Endothelial cell of umbilical vein (primary cell): ENCODE measurements around the gene SYCP3. TPM values are rescaled to one million over a fixed set of nuclear protein-coding genes. Genes with fewer than 3 reads are reported as not detected.

Experiments used
- BruUV-seq: library from RNA; stranded (reverse); fragments of 400-500 nt; replicated peaks from 2 replicates; lab custom pipeline; 2021; lab: Mats Ljungman, UMichigan
- CTCF ChIA-PET: fragments of 300-600, 350-600 bp; sonication (Branson Sonifier 250); formaldehyde crosslinking; loops from one replicate; lab custom pipeline; 2021; ENCODE audit warnings: antibody characterized with exemption, inconsistent platforms; lab: Charles Lee
- POLR2A ChIA-PET: fragments of 300-600, 350-600 bp; sonication (Branson Sonifier 250); formaldehyde crosslinking; loops from one replicate; lab custom pipeline; 2021; ENCODE audit warnings: antibody characterized with exemption, inconsistent platforms; lab: Charles Lee
- DNase-seq: peaks from one replicate; pipeline ENCODE4 v3.0.0-alpha.2; 2011; ENCODE audit warnings: low read depth, low spot score
- FAIRE-seq: peaks from 2 replicates; lab custom pipeline; 2011; peaks lifted over from hg19 to GRCh38; lab: Jason Lieb, UNC
- H2AFZ ChIP-seq: 2 replicates; pipeline ENCODE4 v1.6.0; 2012; ENCODE audit warnings: low read depth, low read length, control low read depth, inconsistent platforms
- H3K27ac ChIP-seq: 2 replicates; pipeline ENCODE4 v1.5.1; 2011; ENCODE audit warnings: low read depth, mild to moderate bottlenecking, control low read depth, low read length, moderate library complexity; ENCODE audit not compliant: insufficient read depth
- H3K27me3 ChIP-seq, 2 experiments: 2 replicates each; pipeline versions ENCODE4 v1.6.0 to v1.6.1; 2011; ENCODE audit warnings: low read length in 2 of 2, mixed read lengths in 1 of 2; ENCODE audit not compliant: control insufficient read depth in 2 of 2, insufficient read depth in 2 of 2
- H3K36me3 ChIP-seq, 2 experiments: 2 replicates in 1 of 2; 3 replicates in 1 of 2; pipeline ENCODE4 v1.5.1; 2011; ENCODE audit warnings: low read length in 2 of 2, mild to moderate bottlenecking in 1 of 2, moderate library complexity in 1 of 2; ENCODE audit not compliant: control insufficient read depth in 2 of 2, insufficient read depth in 2 of 2; ENCODE audit errors: extremely low read depth in 1 of 2
- H3K4me1 ChIP-seq: 3 replicates; pipeline ENCODE4 v1.5.1; 2011; ENCODE audit warnings: mild to moderate bottlenecking, low read length; ENCODE audit not compliant: control insufficient read depth, insufficient read depth; ENCODE audit errors: extremely low read depth
- H3K4me2 ChIP-seq: 2 replicates; pipeline ENCODE4 v1.6.1; 2011; ENCODE audit warnings: low read length, control low read depth, mixed read lengths; ENCODE audit not compliant: insufficient read depth
- H3K4me3 ChIP-seq, 3 experiments: fragments of 200-600 bp in 1 of 3; sonication (generic), shearing (Covaris generic) in 1 of 3; replicated peaks in 1 of 3; 2 replicates each; pipeline ENCODE4 v1.5.1; 2011 to 2016; ENCODE audit warnings: control low read depth in 3 of 3, low read length in 3 of 3, mild to moderate bottlenecking in 2 of 3, inconsistent platforms in 1 of 3, low read depth in 1 of 3, moderate library complexity in 1 of 3; ENCODE audit not compliant: insufficient read depth in 1 of 3
- H3K79me2 ChIP-seq: 2 replicates; pipeline ENCODE4 v1.6.0; 2012; ENCODE audit warnings: low read length, inconsistent platforms; ENCODE audit not compliant: control insufficient read depth, insufficient read depth
- H3K9ac ChIP-seq: replicated peaks from 2 replicates; pipeline ENCODE3; 2011; ENCODE audit warnings: low read length, control low read depth; ENCODE audit not compliant: insufficient read depth; ENCODE audit errors: extremely low read depth
- H3K9me1 ChIP-seq: replicated peaks from 3 replicates; pipeline ENCODE4 v1.6.0; 2011; ENCODE audit warnings: mild to moderate bottlenecking, low read length; ENCODE audit not compliant: control insufficient read depth, insufficient read depth; ENCODE audit errors: extremely low read depth
- H3K9me3 ChIP-seq: replicated peaks from 2 replicates; pipeline ENCODE4 v1.5.1; 2012; ENCODE audit warnings: low read length, inconsistent platforms; ENCODE audit not compliant: control insufficient read depth, insufficient read depth
- H4K20me1 ChIP-seq: replicated peaks from 2 replicates; pipeline ENCODE3; 2011; ENCODE audit warnings: mild to moderate bottlenecking, low read length; ENCODE audit not compliant: control insufficient read depth, insufficient read depth; ENCODE audit errors: extremely low read depth
- EZH2 ChIP-seq: IDR thresholded peaks from 2 replicates; pipeline ENCODE4 v1.6.1; 2012; ENCODE audit warnings: borderline replicate concordance, low read depth, mild to moderate bottlenecking, moderate library complexity, low read length, inconsistent platforms; ENCODE audit not compliant: severe bottlenecking
- FOS ChIP-seq: IDR thresholded peaks from 2 replicates; pipeline ENCODE4 v1.6.1; 2011; ENCODE audit warnings: mild to moderate bottlenecking, low read length, moderate library complexity, borderline replicate concordance; ENCODE audit not compliant: insufficient read depth
- GATA2 ChIP-seq: IDR thresholded peaks from 2 replicates; pipeline ENCODE4 v1.7.0; 2011; ENCODE audit warnings: low read depth, mild to moderate bottlenecking, moderate library complexity, mixed read lengths, low read length; ENCODE audit not compliant: insufficient read length, insufficient read depth
- JUN ChIP-seq: IDR thresholded peaks from 2 replicates; pipeline ENCODE4 v1.6.1; 2011; ENCODE audit warnings: borderline replicate concordance, low read depth; ENCODE audit not compliant: insufficient read length, insufficient read depth
- MYC ChIP-seq: IDR thresholded peaks from one replicate; pipeline ENCODE4 v1.6.1; 2011; ENCODE audit warnings: mild to moderate bottlenecking, low read depth, low read length
- POLR2A ChIP-seq: IDR thresholded peaks from 2 replicates; pipeline ENCODE4 v1.6.1; 2012; ENCODE audit warnings: low read depth, mild to moderate bottlenecking, control low read depth, low read length
- POLR2AphosphoS5 ChIP-seq: IDR thresholded peaks from 2 replicates; pipeline ENCODE4 v1.6.1; 2012; ENCODE audit warnings: low read depth, mild to moderate bottlenecking, control low read depth, low read length, moderate library complexity; ENCODE audit not compliant: insufficient read depth
- dilution Hi-C: fragments of 300-500 bp; cut with MboI; formaldehyde crosslinking; loops from one replicate; pipeline ENCODE4 v1.15.0; 2019; ENCODE audit warnings: low sequenced_read_pairs; ENCODE audit not compliant: extremely low pct_ligation_motif_present
- intact Hi-C: fragments of 100-400 bp; cut with micrococcal nuclease; formaldehyde crosslinking; loops from one replicate; pipeline ENCODE4 v1.10.0; 2022
- polyA plus RNA-seq, 4 experiments: library from polyadenylated mRNA; depleted of rRNA in 3 of 4; stranded (reverse) in 3 of 4; unstranded in 1 of 4; fragments of >200 nt; gene quantifications; 2 replicates each; pipeline versions ENCODE4 v1.2.1 to v1.2.3, GENCODE V29; 2011 to 2012; ENCODE audit warnings: missing spikeins in 1 of 4
- total RNA-seq: library from RNA; stranded (reverse); gene quantifications from 2 replicates; pipeline ENCODE4 v1.2.3, GENCODE V29; 2021
- TF ChIP-seq, protein P1 (sequence below): IDR thresholded peaks from 2 replicates; pipeline ENCODE4 v1.6.1; 2011; ENCODE audit not compliant: insufficient read depth, insufficient read length
- TF ChIP-seq, protein P2 (sequence below), 2 donors: IDR thresholded peaks; 1 replicate in 1 of 2; 2 replicates in 1 of 2; pipeline ENCODE4 v1.5.1; 2011; ENCODE audit warnings: low read length in 2 of 2, mild to moderate bottlenecking in 2 of 2, moderate library complexity in 2 of 2, control low read depth in 1 of 2, inconsistent platforms in 1 of 2, low read depth in 1 of 2; ENCODE audit not compliant: insufficient read depth in 1 of 2; ENCODE audit errors: extremely low read depth in 1 of 2

SYCP3 gene
- total and polyA plus RNA-seq, 2 donors (not counting 3 experiments of a cell fraction or from before 2014, with no cell fraction given) = 0.29 TPM; not detected in 1

DNA sequence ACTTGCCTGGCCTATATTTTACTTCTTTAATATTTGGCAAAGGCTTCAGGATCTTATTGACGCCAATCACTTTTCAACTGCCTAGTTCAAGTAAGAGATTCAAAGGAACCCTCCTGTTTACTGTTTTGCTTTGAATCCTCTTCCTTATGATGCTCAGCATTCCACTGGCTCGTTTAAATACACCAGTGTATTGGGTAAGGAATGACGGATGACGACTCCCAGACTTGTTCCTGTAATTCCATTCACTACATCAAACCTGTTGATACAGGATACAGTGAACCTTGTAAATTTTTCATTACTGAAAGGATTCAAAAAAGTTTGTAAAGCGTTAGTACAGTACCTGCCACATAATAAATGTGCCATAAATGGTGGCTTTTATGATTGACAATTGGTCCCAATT, 1.7 kb upstream of the SYCP3 start:
- no peaks in the 10 kb centered on the region for H3K27me3 ChIP-seq
- ChIA-PET CTCF (no interaction called here), POLR2A (no interaction called here)
- TF ChIP-seq MYC = no peak
- no peak for TF ChIP-seq GATA2
- TF ChIP-seq EZH2 = no peak
- no peak for TF ChIP-seq POLR2AphosphoS5
- no peak for TF ChIP-seq POLR2A
- no peak for TF ChIP-seq JUN
- no peak for TF ChIP-seq FOS
- TF ChIP-seq, protein P1, sequence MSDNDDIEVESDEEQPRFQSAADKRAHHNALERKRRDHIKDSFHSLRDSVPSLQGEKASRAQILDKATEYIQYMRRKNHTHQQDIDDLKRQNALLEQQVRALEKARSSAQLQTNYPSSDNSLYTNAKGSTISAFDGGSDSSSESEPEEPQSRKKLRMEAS = no peak
- TF ChIP-seq, protein P2, sequence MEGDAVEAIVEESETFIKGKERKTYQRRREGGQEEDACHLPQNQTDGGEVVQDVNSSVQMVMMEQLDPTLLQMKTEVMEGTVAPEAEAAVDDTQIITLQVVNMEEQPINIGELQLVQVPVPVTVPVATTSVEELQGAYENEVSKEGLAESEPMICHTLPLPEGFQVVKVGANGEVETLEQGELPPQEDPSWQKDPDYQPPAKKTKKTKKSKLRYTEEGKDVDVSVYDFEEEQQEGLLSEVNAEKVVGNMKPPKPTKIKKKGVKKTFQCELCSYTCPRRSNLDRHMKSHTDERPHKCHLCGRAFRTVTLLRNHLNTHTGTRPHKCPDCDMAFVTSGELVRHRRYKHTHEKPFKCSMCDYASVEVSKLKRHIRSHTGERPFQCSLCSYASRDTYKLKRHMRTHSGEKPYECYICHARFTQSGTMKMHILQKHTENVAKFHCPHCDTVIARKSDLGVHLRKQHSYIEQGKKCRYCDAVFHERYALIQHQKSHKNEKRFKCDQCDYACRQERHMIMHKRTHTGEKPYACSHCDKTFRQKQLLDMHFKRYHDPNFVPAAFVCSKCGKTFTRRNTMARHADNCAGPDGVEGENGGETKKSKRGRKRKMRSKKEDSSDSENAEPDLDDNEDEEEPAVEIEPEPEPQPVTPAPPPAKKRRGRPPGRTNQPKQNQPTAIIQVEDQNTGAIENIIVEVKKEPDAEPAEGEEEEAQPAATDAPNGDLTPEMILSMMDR (IDR thresholded peaks at IDR 0.05; ENCODE audit: extremely low read depth in 1 of 2, insufficient read depth in 1 of 2, low read depth in 1 of 2, low read length in 2 of 2) = no peak
- H4K20me1 ChIP-seq = no peaks in the 10 kb centered on the region
- no peaks in the 10 kb centered on the region for H3K9me3 ChIP-seq
- intact Hi-C loops (no loop called here), dilution Hi-C loops (no loop called here)
- FAIRE-seq (no peak), DNase-seq (no peak)
- no peaks in the 10 kb centered on the region for H3K9me1 ChIP-seq
- H2AFZ ChIP-seq = no peak overlapping the region
- H3K79me2 ChIP-seq = no peaks in the 10 kb centered on the region
- no peak overlapping the region for H3K4me2 ChIP-seq
- BruUV-seq = no TSS peak
- H3K9ac ChIP-seq = no peak overlapping the region
- H3K36me3 ChIP-seq = peaks cover 0 to 8% of the 10 kb centered on the region in 2 experiments
- no peak overlapping the region for H3K27ac ChIP-seq
- H3K4me1 ChIP-seq = no peaks in the 10 kb centered on the region
- H3K4me3 ChIP-seq = no peak overlapping the region
